GM12878 (cell line): ENCODE data around the gene STARD13.

Experiments used
- CHD1 ChIP-seq: IDR thresholded peaks from 2 replicates; pipeline ENCODE4 v1.6.1; 2012; ENCODE audit warnings: low read depth, low read length, improper control_type of control experiment
- NFYB ChIP-seq: IDR thresholded peaks from 2 replicates; pipeline ENCODE4 v1.6.1; 2011; ENCODE audit warnings: low read depth, mild to moderate bottlenecking, low read length, improper control_type of control experiment, moderate library complexity; ENCODE audit not compliant: insufficient read depth
- RB1 ChIP-seq: fragments of 450-650 bp; formaldehyde crosslinking; IDR thresholded peaks from 2 replicates; pipeline ENCODE4 v1.6.1; 2017; ENCODE audit warnings: mild to moderate bottlenecking, borderline replicate concordance
- REST ChIP-seq: IDR thresholded peaks from 2 replicates; pipeline ENCODE4 v1.6.1; 2012; ENCODE audit warnings: mild to moderate bottlenecking, low read depth, low read length
- SMC3 ChIP-seq: IDR thresholded peaks from 2 replicates; pipeline ENCODE4 v1.6.1; 2011; ENCODE audit warnings: low read length, improper control_type of control experiment, borderline replicate concordance
- TAF1 ChIP-seq: IDR thresholded peaks from 2 replicates; pipeline ENCODE4 v1.6.1; 2011; ENCODE audit warnings: mild to moderate bottlenecking, low read depth, low read length, borderline replicate concordance
- TCF12 ChIP-seq: IDR thresholded peaks from 2 replicates; pipeline ENCODE4 v1.6.1; 2011; ENCODE audit warnings: low read depth, mild to moderate bottlenecking, low read length
- TF ChIP-seq, protein P1 (sequence below), 3 experiments: IDR thresholded peaks in 2 of 3; conservative IDR thresholded peaks in 1 of 3; 2 replicates each; pipeline ENCODE4 v1.5.1; 2011; ENCODE audit warnings: low read depth in 3 of 3, low read length in 3 of 3, mild to moderate bottlenecking in 3 of 3, control low read depth in 2 of 3, moderate library complexity in 2 of 3, inconsistent platforms in 1 of 3, mixed read lengths in 1 of 3; ENCODE audit not compliant: control insufficient read depth in 2 of 3, insufficient read depth in 1 of 3; ENCODE audit errors: extremely low read depth in 1 of 3

GRCh38 chr13:33072759-33073158, 212.8 kb downstream of the STARD13 start:
- TF ChIP-seq TCF12 = no peak
- TF ChIP-seq RB1 = no peak
- TF ChIP-seq, protein P1, sequence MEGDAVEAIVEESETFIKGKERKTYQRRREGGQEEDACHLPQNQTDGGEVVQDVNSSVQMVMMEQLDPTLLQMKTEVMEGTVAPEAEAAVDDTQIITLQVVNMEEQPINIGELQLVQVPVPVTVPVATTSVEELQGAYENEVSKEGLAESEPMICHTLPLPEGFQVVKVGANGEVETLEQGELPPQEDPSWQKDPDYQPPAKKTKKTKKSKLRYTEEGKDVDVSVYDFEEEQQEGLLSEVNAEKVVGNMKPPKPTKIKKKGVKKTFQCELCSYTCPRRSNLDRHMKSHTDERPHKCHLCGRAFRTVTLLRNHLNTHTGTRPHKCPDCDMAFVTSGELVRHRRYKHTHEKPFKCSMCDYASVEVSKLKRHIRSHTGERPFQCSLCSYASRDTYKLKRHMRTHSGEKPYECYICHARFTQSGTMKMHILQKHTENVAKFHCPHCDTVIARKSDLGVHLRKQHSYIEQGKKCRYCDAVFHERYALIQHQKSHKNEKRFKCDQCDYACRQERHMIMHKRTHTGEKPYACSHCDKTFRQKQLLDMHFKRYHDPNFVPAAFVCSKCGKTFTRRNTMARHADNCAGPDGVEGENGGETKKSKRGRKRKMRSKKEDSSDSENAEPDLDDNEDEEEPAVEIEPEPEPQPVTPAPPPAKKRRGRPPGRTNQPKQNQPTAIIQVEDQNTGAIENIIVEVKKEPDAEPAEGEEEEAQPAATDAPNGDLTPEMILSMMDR (IDR thresholded peaks at IDR 0.05 in 2 of 3, conservative IDR thresholded peaks at IDR 0.05 in 1 of 3; ENCODE audit: control insufficient read depth in 2 of 3, extremely low read depth in 1 of 3, insufficient read depth in 1 of 3, low read depth in 3 of 3, low read length in 3 of 3) = no peak
- TF ChIP-seq CHD1 = no peak
- no peak for TF ChIP-seq NFYB
- no peak for TF ChIP-seq SMC3
- TF ChIP-seq REST = no peak
- no peak for TF ChIP-seq TAF1
